Retinal pigment epithelial cell (primary cell): ENCODE data around the gene DDX47.

Source experiments
- DNase-seq: peaks from one replicate; pipeline ENCODE4 v3.0.0-alpha.2; 2010; ENCODE audit warnings: low read depth
- H3K4me3 ChIP-seq: 2 replicates; pipeline ENCODE4 v1.5.1; 2011; ENCODE audit warnings: mild to moderate bottlenecking, low read length, control low read depth, moderate library complexity
- TF ChIP-seq, protein P1 (sequence below): conservative IDR thresholded peaks from 2 replicates; pipeline ENCODE4 v1.5.1; 2011; ENCODE audit warnings: low read depth, low read length, control low read depth, inconsistent platforms

DDX47 gene

GRCh38 chr12:12788675-12789368, 24.3 kb upstream of the DDX47 start:
- no peak overlapping the region for H3K4me3 ChIP-seq
- DNase-seq = peak; percentile 43
- TF ChIP-seq, protein P1, sequence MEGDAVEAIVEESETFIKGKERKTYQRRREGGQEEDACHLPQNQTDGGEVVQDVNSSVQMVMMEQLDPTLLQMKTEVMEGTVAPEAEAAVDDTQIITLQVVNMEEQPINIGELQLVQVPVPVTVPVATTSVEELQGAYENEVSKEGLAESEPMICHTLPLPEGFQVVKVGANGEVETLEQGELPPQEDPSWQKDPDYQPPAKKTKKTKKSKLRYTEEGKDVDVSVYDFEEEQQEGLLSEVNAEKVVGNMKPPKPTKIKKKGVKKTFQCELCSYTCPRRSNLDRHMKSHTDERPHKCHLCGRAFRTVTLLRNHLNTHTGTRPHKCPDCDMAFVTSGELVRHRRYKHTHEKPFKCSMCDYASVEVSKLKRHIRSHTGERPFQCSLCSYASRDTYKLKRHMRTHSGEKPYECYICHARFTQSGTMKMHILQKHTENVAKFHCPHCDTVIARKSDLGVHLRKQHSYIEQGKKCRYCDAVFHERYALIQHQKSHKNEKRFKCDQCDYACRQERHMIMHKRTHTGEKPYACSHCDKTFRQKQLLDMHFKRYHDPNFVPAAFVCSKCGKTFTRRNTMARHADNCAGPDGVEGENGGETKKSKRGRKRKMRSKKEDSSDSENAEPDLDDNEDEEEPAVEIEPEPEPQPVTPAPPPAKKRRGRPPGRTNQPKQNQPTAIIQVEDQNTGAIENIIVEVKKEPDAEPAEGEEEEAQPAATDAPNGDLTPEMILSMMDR = peak; percentile 78

GRCh38 chr12:12790956-12791355, 22.2 kb upstream of the DDX47 start:
- no peak for DNase-seq
- H3K4me3 ChIP-seq = no peak overlapping the region

GRCh38 chr12:12791756-12792369, 21.3 kb upstream of the DDX47 start:
- H3K4me3 ChIP-seq = peak overlapping the region; percentile 31
- no peak for DNase-seq
- TF ChIP-seq, protein P1 = no peak

More at GRCh38 chr12:12790956-12791355, 22.2 kb upstream of the DDX47 start:
- TF ChIP-seq, protein P1 = no peak

DNA sequence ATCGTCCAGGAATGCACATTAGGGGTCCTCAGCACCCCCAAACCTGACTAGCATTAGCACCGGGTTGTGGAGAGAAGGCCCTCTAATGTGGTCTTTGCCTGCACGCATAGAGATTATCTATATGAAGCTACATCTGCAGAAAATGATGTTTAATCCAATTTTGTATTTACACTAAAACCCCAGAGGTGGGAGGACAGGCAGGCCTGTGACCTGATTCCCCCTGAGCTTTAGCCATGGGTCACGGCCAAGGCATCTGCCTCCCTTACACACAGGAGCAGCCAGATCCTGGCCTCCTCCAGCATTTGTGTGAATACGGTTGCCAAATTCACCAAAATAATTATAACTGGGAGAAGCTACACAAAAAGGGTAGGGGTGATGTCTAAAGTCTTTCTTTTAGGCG, 20.7 kb upstream of the DDX47 start:
- no peak overlapping the region for H3K4me3 ChIP-seq
- DNase-seq = no peak
- TF ChIP-seq, protein P1 = no peak

- TF ChIP-seq, protein P1 = no peak
- DNase-seq = no peak
- H3K4me3 ChIP-seq = no peak overlapping the region
These were observed 18.5 kb upstream of the DDX47 start for GRCh38 chr12:12794686-12795085.

- no peak overlapping the region for H3K4me3 ChIP-seq
- no peak for DNase-seq
- TF ChIP-seq, protein P1 = no peak
These were observed 17.0 kb upstream of the DDX47 start for GRCh38 chr12:12796171-12796570.
